Measurements from ENCODE around the gene C6orf58.

Gene C6orf58

DNA sequence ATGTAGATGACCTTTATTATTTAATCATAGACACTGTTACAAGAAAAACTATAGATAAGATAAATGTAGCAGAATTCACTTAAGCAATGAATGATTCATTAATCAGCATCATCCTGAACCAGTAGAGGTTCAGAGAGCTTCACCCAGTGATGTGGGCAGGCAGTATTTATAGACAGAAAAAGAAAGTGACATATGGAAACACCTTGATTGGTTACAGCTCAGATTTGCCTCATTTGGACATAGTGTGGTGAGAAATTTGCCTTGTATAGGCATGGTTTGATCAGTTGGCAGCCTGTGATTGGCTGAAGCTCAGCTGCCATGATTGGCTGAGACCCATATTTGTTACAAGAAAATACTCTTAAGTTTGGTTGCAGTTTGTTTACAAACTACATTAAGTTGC, 4.6 kb downstream of the C6orf58 start:
- H3K9me2 ChIP-seq (replicated peaks; ENCODE audit: control insufficient read depth, low read length) = no peaks in the 10 kb centered on the region
- no peaks in the 10 kb centered on the region for H3K79me2 ChIP-seq (ENCODE audit: control insufficient read depth, low read length)
- TF ChIP-seq CTCF (IDR thresholded peaks at IDR 0.05; ENCODE audit: low read depth, low read length, poor library complexity, severe bottlenecking) (no peak), EZH2phosphoT487 (IDR thresholded peaks at IDR 0.05; ENCODE audit: borderline replicate concordance, low read length) (no peak)
- no peaks in the 10 kb centered on the region for H3K9me3 ChIP-seq (ENCODE audit: control insufficient read depth, insufficient read depth, low read length)
- no peaks in the 10 kb centered on the region for H4K20me1 ChIP-seq (ENCODE audit: control insufficient read depth, insufficient read depth, low read depth, low read length)
- no peak overlapping the region for H3K4me3 ChIP-seq (ENCODE audit: low read length)
- no peaks in the 10 kb centered on the region for H3K36me3 ChIP-seq (ENCODE audit: control insufficient read depth, low read length)
- no peak overlapping the region for H3K27ac ChIP-seq (ENCODE audit: low read depth, low read length)
- H3K4me2 ChIP-seq (ENCODE audit: low read length) = no peak overlapping the region
- no peaks in the 10 kb centered on the region for H3K4me1 ChIP-seq (ENCODE audit: control insufficient read depth, low read length)
- H3F3A ChIP-seq (ENCODE audit: control insufficient read depth, insufficient read depth) = no peaks in the 10 kb centered on the region
- no peaks in the 10 kb centered on the region for H3K27me3 ChIP-seq (ENCODE audit: control insufficient read depth, low read length)

DNA sequence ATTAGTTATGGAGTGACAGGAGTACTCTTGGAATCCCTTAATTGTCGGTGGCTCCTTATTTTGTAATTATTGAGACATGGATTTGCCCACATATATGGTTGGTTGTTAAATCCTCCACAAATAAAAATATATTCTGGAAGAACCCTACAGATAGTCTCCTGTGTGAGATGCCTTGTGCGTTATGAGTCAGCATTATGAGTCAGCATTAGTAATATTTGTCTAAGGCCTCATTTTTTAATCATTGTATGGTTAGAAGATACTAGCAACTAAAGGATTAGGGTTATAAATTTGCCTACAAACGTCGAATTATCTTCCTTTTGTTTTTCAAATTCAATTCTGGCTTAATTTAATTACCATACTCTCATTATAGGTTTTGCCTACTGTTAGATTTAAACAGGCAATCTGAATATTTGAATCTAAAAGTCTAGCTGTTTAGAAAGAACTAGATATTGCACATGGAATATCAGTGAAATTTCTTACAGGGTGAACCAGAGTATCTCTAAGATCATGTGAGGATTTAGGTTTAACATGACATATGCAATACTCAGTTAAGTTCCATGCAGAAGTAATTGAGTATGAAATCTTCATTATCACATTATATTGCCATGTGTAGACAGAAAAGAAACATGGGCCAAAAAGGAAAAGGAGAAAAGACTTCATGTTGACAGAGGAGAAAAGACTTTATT, 5.9 kb downstream of the C6orf58 start:
- Histone ChIP-seq H3K27ac (ENCODE audit: low read depth, low read length) (no peak overlapping the region), H4K20me1 (ENCODE audit: control insufficient read depth, insufficient read depth, low read depth, low read length) (no peaks in the 10 kb centered on the region), H3F3A (ENCODE audit: control insufficient read depth, insufficient read depth) (no peaks in the 10 kb centered on the region), H3K9me2 (replicated peaks; ENCODE audit: control insufficient read depth, low read length) (no peaks in the 10 kb centered on the region), H3K4me3 (ENCODE audit: low read length) (no peak overlapping the region), H3K9me3 (ENCODE audit: control insufficient read depth, insufficient read depth, low read length) (no peaks in the 10 kb centered on the region), H3K4me1 (ENCODE audit: control insufficient read depth, low read length) (no peaks in the 10 kb centered on the region), H3K27me3 (ENCODE audit: control insufficient read depth, low read length) (no peaks in the 10 kb centered on the region), H3K36me3 (ENCODE audit: control insufficient read depth, low read length) (no peaks in the 10 kb centered on the region), H3K4me2 (ENCODE audit: low read length) (no peak overlapping the region), H3K79me2 (ENCODE audit: control insufficient read depth, low read length) (no peaks in the 10 kb centered on the region)
- TF ChIP-seq CTCF (IDR thresholded peaks at IDR 0.05; ENCODE audit: low read depth, low read length, poor library complexity, severe bottlenecking) (no peak), EZH2phosphoT487 (IDR thresholded peaks at IDR 0.05; ENCODE audit: borderline replicate concordance, low read length) (no peak)

GRCh38 chr6:127585123-127585522, 8.1 kb downstream of the C6orf58 start:
- no peaks in the 10 kb centered on the region for H3K79me2 ChIP-seq (ENCODE audit: control insufficient read depth, low read length)
- no peak overlapping the region for H3K4me3 ChIP-seq (ENCODE audit: low read length)
- no peaks in the 10 kb centered on the region for H3K36me3 ChIP-seq (ENCODE audit: control insufficient read depth, low read length)
- H3K9me2 ChIP-seq (replicated peaks; ENCODE audit: control insufficient read depth, low read length) = no peaks in the 10 kb centered on the region
- H4K20me1 ChIP-seq (ENCODE audit: control insufficient read depth, insufficient read depth, low read depth, low read length) = no peaks in the 10 kb centered on the region
- H3K9me3 ChIP-seq (ENCODE audit: control insufficient read depth, insufficient read depth, low read length) = no peaks in the 10 kb centered on the region
- TF ChIP-seq CTCF (IDR thresholded peaks at IDR 0.05; ENCODE audit: low read depth, low read length, poor library complexity, severe bottlenecking) (no peak), EZH2phosphoT487 (IDR thresholded peaks at IDR 0.05; ENCODE audit: borderline replicate concordance, low read length) (no peak)
- no peak overlapping the region for H3K27ac ChIP-seq (ENCODE audit: low read depth, low read length)
- no peak overlapping the region for H3K4me2 ChIP-seq (ENCODE audit: low read length)
- no peaks in the 10 kb centered on the region for H3K4me1 ChIP-seq (ENCODE audit: control insufficient read depth, low read length)
- H3F3A ChIP-seq (ENCODE audit: control insufficient read depth, insufficient read depth) = no peaks in the 10 kb centered on the region
- no peaks in the 10 kb centered on the region for H3K27me3 ChIP-seq (ENCODE audit: control insufficient read depth, low read length)

Measured in DOHH2 (cell line).